Measurements from ENCODE around the gene TRPV6. TPM values are rescaled to one million over a fixed set of nuclear protein-coding genes. Genes with fewer than 3 reads are reported as not detected.

TRPV6 gene
- total and polyA plus RNA-seq, 7 donors, result 0.19 to 0.60 TPM; not detected in 5

DNA sequence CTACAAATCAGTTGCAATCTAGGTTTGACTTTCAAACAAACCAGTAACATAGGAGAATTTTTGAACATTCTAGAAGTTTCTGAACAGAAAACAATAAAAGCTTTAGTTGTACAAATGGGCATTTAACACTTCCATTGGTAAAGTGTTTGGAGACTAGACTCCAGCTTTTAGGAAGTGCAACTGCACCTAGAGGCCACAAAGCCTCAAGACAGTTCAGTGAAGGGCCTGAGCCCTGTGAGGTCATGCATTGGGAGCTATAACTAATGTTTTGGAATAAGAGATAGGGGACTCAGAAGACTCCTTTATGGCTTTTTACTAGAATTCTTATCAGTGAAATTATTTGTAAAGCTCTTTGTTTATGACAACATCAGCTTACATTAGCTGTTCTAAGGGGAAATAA, 33.6 kb downstream of the TRPV6 start:
- intact Hi-C loops (cut with DNase I), result loop anchor here (5.0 to 10.0 kb wide), 3 partner anchors 150 to 533 kb away; partner anchors contain the start of gene ZYX
- no peak overlapping the region for H3K27ac ChIP-seq

DNA sequence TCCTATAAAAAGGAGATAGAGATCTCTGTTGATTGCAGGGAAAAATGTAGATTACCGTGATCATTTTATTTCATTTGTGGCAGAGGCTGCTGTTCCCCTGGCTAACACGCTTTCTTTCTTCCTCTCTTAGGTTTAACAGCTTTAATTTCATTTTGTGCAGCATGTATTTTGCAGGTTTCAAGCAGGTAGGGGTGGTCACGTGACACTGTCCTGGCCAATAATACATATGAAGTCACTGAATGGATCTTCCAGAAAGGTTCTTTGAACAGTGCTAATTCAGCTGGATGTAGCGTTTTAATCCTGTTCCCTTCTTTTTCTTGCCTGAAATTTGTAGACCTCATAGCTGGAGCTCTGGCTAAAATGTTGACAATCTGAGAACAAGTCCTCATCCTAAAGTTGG, 34.3 kb downstream of the TRPV6 start:
- intact Hi-C loops (cut with DNase I), result loop anchor here (5.0 to 10.0 kb wide), 3 partner anchors 151 to 534 kb away; partner anchors contain the start of gene ZYX

More for the DNA sequence above, 33.6 kb downstream of the TRPV6 start:
- Histone ChIP-seq H3K4me3 (no peak overlapping the region), H3K4me1 (peaks cover 0 to 21% (median 16%) of the 10 kb centered on the region in 4 donors), H3K27me3 (no peaks in the 10 kb centered on the region), H3K9me3 (no peaks in the 10 kb centered on the region), H3K36me3 (no peaks in the 10 kb centered on the region)
- no peak for DNase-seq
- TF ChIP-seq POLR2AphosphoS5 (IDR thresholded peaks at IDR 0.05) (no peak), EP300 (IDR thresholded peaks at IDR 0.05) (no peak), POLR2A (IDR thresholded peaks at IDR 0.05) (no peak)
- TF ChIP-seq, protein P1, sequence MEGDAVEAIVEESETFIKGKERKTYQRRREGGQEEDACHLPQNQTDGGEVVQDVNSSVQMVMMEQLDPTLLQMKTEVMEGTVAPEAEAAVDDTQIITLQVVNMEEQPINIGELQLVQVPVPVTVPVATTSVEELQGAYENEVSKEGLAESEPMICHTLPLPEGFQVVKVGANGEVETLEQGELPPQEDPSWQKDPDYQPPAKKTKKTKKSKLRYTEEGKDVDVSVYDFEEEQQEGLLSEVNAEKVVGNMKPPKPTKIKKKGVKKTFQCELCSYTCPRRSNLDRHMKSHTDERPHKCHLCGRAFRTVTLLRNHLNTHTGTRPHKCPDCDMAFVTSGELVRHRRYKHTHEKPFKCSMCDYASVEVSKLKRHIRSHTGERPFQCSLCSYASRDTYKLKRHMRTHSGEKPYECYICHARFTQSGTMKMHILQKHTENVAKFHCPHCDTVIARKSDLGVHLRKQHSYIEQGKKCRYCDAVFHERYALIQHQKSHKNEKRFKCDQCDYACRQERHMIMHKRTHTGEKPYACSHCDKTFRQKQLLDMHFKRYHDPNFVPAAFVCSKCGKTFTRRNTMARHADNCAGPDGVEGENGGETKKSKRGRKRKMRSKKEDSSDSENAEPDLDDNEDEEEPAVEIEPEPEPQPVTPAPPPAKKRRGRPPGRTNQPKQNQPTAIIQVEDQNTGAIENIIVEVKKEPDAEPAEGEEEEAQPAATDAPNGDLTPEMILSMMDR (IDR thresholded peaks at IDR 0.05), result no peak

DNA sequence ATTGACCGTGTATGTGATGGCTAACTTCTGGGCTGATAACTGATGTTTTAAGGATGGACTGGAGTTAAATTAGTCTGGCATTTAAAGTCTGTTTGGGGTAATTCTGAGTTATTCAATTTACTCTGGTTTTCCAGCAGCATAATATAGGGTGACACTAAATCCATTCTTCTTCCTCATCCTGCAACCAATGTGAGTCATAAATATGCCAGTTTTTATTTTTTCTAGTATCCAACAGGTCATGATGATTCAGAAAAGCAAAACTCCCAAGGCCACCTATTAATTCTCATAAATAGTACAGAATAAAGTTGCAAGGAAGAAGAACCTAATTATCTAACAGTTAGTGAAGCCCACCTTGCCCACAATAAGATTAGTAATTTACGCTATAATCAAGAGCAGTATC, 38.2 kb downstream of the TRPV6 start:
- H3K9me3 ChIP-seq, result no peaks in the 10 kb centered on the region
- 90 to 92% methylated on average over 2 of the region's 2 CpGs for whole genome bisulfite sequencing, 2 donors
- H3K4me1 ChIP-seq, result no peaks in the 10 kb centered on the region

More for the DNA sequence above, 34.3 kb downstream of the TRPV6 start:
- Histone ChIP-seq H3K4me1 (peaks cover 0 to 19% (median 16%) of the 10 kb centered on the region in 4 donors), H3K27ac (no peak overlapping the region), H3K27me3 (no peaks in the 10 kb centered on the region), H3K4me3 (no peak overlapping the region), H3K9me3 (no peaks in the 10 kb centered on the region), H3K36me3 (no peaks in the 10 kb centered on the region)
- TF ChIP-seq POLR2AphosphoS5 (IDR thresholded peaks at IDR 0.05), result no peak
- no peak for TF ChIP-seq POLR2A (IDR thresholded peaks at IDR 0.05)
- TF ChIP-seq, protein P1 (IDR thresholded peaks at IDR 0.05), result no peak
- TF ChIP-seq EP300 (IDR thresholded peaks at IDR 0.05), result no peak
- WGBS, 2 donors, result 81 to 91% methylated on average over 4 of the region's 4 CpGs
- DNase-seq, result no peak

DNA sequence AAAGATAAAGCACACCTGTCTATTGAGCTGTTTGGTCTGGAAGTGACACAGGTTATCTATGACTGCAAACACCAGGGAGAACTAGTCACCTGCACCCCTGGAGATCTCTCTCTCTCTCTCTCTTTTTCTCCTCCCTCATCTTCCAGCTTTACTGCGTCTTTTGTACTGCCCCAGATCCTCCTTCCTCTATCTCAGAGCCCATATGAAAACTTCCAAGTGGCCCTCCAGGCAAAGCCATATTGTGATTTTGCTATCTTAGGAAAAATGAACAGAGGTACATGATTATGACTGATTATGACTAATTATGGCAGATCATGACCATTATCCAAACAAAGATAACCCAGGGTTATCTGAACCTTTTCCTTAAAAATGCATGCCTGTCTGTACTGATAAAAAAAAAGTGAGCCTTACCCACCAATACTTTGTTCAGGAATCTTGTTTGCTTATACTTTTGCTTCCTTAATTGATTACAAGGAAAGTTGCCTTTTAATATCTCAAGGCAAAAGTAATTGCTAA, 43.2 kb downstream of the TRPV6 start:
- Histone ChIP-seq H3K4me1 (no peaks in the 10 kb centered on the region), H3K4me3 (no peak overlapping the region), H3K27ac (no peak overlapping the region), H3K36me3 (no peaks in the 10 kb centered on the region), H3K9me3 (no peaks in the 10 kb centered on the region), H3K27me3 (no peaks in the 10 kb centered on the region)
- intact Hi-C loops (cut with DNase I), result no loop called here
- no peak for DNase-seq
- TF ChIP-seq POLR2A (IDR thresholded peaks at IDR 0.05), result no peak
- TF ChIP-seq EP300 (IDR thresholded peaks at IDR 0.05), result no peak
- WGBS, 2 donors, result 75 to 92% methylated on average over 1 of the region's 1 CpG

More for the DNA sequence above, 38.2 kb downstream of the TRPV6 start:
- Histone ChIP-seq H3K27ac (no peak overlapping the region), H3K27me3 (no peaks in the 10 kb centered on the region), H3K4me3 (no peak overlapping the region), H3K36me3 (no peaks in the 10 kb centered on the region)
- no peak for DNase-seq
- intact Hi-C loops (cut with DNase I), result no loop called here
- TF ChIP-seq EP300 (IDR thresholded peaks at IDR 0.05), result no peak
- TF ChIP-seq POLR2AphosphoS5 (IDR thresholded peaks at IDR 0.05), result no peak
- TF ChIP-seq, protein P1 (IDR thresholded peaks at IDR 0.05), result no peak
- no peak for TF ChIP-seq POLR2A (IDR thresholded peaks at IDR 0.05)

DNA sequence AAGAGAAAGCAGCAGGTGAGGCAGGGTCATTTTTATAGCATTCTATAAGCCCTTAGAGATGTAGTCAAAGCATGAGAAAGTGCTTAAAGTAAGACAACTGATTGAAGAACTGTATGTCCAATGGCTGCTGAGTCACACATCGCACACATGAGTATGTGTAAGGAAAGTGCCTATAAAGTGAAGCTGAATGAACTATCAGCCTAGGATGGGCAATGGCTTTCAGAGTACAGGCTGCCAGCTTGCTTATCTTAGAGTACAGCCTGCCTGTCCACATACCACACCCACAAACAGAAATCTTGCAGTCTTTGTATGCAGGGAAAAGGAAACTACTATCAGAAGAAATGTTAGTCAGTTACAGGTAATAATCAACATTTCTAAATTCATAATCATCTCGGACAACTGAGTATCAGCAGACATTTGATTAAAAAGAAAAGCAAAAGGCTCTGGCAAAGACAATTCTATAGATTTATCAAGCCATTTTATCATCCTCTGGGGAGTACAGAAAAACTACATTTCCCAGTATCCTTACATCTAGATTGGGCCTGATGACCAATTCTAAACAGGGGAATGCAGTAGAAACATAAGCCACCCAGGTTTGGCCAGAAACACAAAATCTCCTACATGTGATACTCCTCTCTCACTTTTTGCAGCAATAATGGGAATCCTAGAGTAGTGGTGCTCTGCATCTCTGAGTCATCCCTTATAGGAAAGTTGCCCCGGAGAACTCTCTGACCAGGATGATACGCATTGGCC, 46.9 kb downstream of the TRPV6 start:
- intact Hi-C loops (cut with DNase I), result no loop called here
- H3K27me3 ChIP-seq, result no peaks in the 10 kb centered on the region
- WGBS, 2 donors, result 32 to 57% methylated on average over 4 of the region's 4 CpGs
- H3K4me1 ChIP-seq, result no peaks in the 10 kb centered on the region
- no peaks in the 10 kb centered on the region for H3K36me3 ChIP-seq
- TF ChIP-seq EP300 (IDR thresholded peaks at IDR 0.05), result no peak
- TF ChIP-seq, protein P1 (IDR thresholded peaks at IDR 0.05), result no peak
- TF ChIP-seq POLR2A (IDR thresholded peaks at IDR 0.05), result no peak
- TF ChIP-seq POLR2AphosphoS5 (IDR thresholded peaks at IDR 0.05), result no peak
- H3K9me3 ChIP-seq, result no peaks in the 10 kb centered on the region
- H3K27ac ChIP-seq, result no peak overlapping the region
- DNase-seq, result no peak
- H3K4me3 ChIP-seq, result no peak overlapping the region

Measured in sigmoid colon (tissue), 7 donors.